Motor neuron (in vitro differentiated cells): ENCODE measurements around the gene CHD6. TPM values are rescaled to one million over a fixed set of nuclear protein-coding genes. Genes with fewer than 3 reads are reported as not detected.

ENCODE experiments used
- ATAC-seq, 8 experiments: fragments of 200-7000 bp; cut with Tn5 transposase; replicated peaks in 6 of 8; 2 replicates each; pipeline ENCODE4 v1.8.0; 2021; ENCODE audit warnings: mild to moderate bottlenecking in 8 of 8, moderate library complexity in 8 of 8
- H3K27ac ChIP-seq, 2 donors: fragments of 250-450 bp; sonication (Bioruptor Pico); 2 replicates each; pipeline ENCODE4 v1.9.0; 2021; ENCODE audit warnings: antibody characterized with exemption in 2 of 2, mild to moderate bottlenecking in 2 of 2, moderate library complexity in 1 of 2
- H3K4me1 ChIP-seq, 2 donors: fragments of 250-450 bp; sonication (Bioruptor Pico); replicated peaks in 1 of 2; 2 replicates each; pipeline ENCODE4 v1.6.1; 2021; ENCODE audit warnings: antibody characterized with exemption in 2 of 2, mild to moderate bottlenecking in 2 of 2, moderate library complexity in 1 of 2
- H3K4me3 ChIP-seq, 5 donors: fragments of 250-450 bp; sonication (Bioruptor Pico); 2 replicates each; pipeline ENCODE4 v1.9.0; 2021; ENCODE audit warnings: antibody characterized with exemption in 5 of 5, mild to moderate bottlenecking in 5 of 5, moderate library complexity in 4 of 5
- WGBS, 10 experiments: fragments of 450-650 bp; shearing (Covaris generic); methylation state at CpG; one replicate each; pipeline ENCODE4 v1.0.0; 2022; 5-methylcytosine and 5-hydroxymethylcytosine counted together
- in situ Hi-C, 9 experiments: fragments of 400-800 bp; cut with MboI; loops; one replicate each; pipeline ENCODE4 v1.15.0; 2021; ENCODE audit warnings: low sequenced_read_pairs in 9 of 9, low pct_unique_long_range_greater_than_20kb in 2 of 9; ENCODE audit not compliant: unreplicated experiment in 9 of 9
- total RNA-seq, 8 experiments: library from RNA; unstranded; fragments of 300-600 nt; gene quantifications; 2 replicates each; pipeline versions ENCODE4 v1.2.3 to v1.2.4, GENCODE V29; 2022

The CHD6 gene
- total RNA-seq, 8 experiments from 2014 or later: 19.4 to 59.2 (median 37.5) TPM

- Histone ChIP-seq H3K4me3 (no peak overlapping the region), H3K4me1 (peaks cover 13 to 18% of the 10 kb centered on the region in 2 donors), H3K27ac (no peak overlapping the region)
- WGBS, 10 experiments: 29 to 71% (median 64%) methylated on average over 1 of the region's 1 CpG; no CpG with 5 or more reads in 7 of the 10 experiments
- ATAC-seq: peak in 7 of 8 experiments; percentile 16 to 92 (median 79)
- in situ Hi-C loops: no loop called here
Measured at GRCh38 chr20:41475503-41475902, 142.7 kb downstream of the CHD6 start.

- no peak for ATAC-seq
- Histone ChIP-seq H3K27ac (no peak overlapping the region), H3K4me3 (no peak overlapping the region), H3K4me1 (peaks cover 6 to 9% of the 10 kb centered on the region in 2 donors)
- in situ Hi-C loops: no loop called here
- 77 to 100% (median 92%) methylated on average over 2 to 7 of the region's 7 CpGs; no CpG with 5 or more reads in 1 of the 10 experiments for WGBS, 10 experiments
Measured at GRCh38 chr20:41470362-41471095, 147.6 kb downstream of the CHD6 start.

- Histone ChIP-seq H3K4me1 (peaks cover 0 to 2% of the 10 kb centered on the region in 2 donors), H3K4me3 (no peak overlapping the region), H3K27ac (no peak overlapping the region)
- 50 to 100% (median 98%) methylated on average over 1 to 3 of the region's 3 CpGs; no CpG with 5 or more reads in 4 of the 10 experiments for WGBS, 10 experiments
- in situ Hi-C loops: no loop called here
- ATAC-seq: no peak
Measured at GRCh38 chr20:41469868-41470267, 148.3 kb downstream of the CHD6 start.

GRCh38 chr20:41468994-41469600, 149.1 kb downstream of the CHD6 start:
- Histone ChIP-seq H3K4me3 (no peak overlapping the region), H3K27ac (no peak overlapping the region), H3K4me1 (no peaks in the 10 kb centered on the region)
- in situ Hi-C loops: no loop called here
- WGBS, 10 experiments: 80 to 100% (median 93%) methylated on average over 1 to 4 of the region's 5 CpGs; no CpG with 5 or more reads in 5 of the 10 experiments
- ATAC-seq: no peak

GRCh38 chr20:41467690-41468089, 150.5 kb downstream of the CHD6 start:
- no peaks in the 10 kb centered on the region for H3K4me1 ChIP-seq
- in situ Hi-C loops: no loop called here
- ATAC-seq: no peak
- no peak overlapping the region for H3K27ac ChIP-seq
- 63 to 100% (median 83%) methylated on average over 2 to 5 of the region's 5 CpGs; no CpG with 5 or more reads in 2 of the 10 experiments for WGBS, 10 experiments
- H3K4me3 ChIP-seq: no peak overlapping the region

- WGBS, 10 experiments: 45 to 100% (median 96%) methylated on average over 1 to 3 of the region's 3 CpGs
- no peak for ATAC-seq
- no peaks in the 10 kb centered on the region for H3K4me1 ChIP-seq
- in situ Hi-C loops: no loop called here
- H3K27ac ChIP-seq: no peak overlapping the region
- no peak overlapping the region for H3K4me3 ChIP-seq
Measured at GRCh38 chr20:41467220-41467619, 151.0 kb downstream of the CHD6 start.

- no peaks in the 10 kb centered on the region for H3K4me1 ChIP-seq
- H3K27ac ChIP-seq: no peak overlapping the region
- no peak overlapping the region for H3K4me3 ChIP-seq
- WGBS, 10 experiments: 62 to 100% (median 85%) methylated on average over 1 of the region's 1 CpG; no CpG with 5 or more reads in 2 of the 10 experiments
- ATAC-seq: no peak
- in situ Hi-C loops: no loop called here
Measured at GRCh38 chr20:41463567-41463966, 154.6 kb downstream of the CHD6 start.

- H3K27ac ChIP-seq: no peak overlapping the region
- peak in 3 of 8 experiments; percentile 66 to 88 (median 78) for ATAC-seq
- in situ Hi-C loops: no loop called here
- H3K4me1 ChIP-seq: no peaks in the 10 kb centered on the region
- no peak overlapping the region for H3K4me3 ChIP-seq
- WGBS, 10 experiments: 10 to 100% (median 94%) methylated on average over 4 to 6 of the region's 6 CpGs
Measured at GRCh38 chr20:41462372-41463161, 155.6 kb downstream of the CHD6 start.

GRCh38 chr20:41458761-41459160, 159.4 kb downstream of the CHD6 start:
- H3K27ac ChIP-seq: no peak overlapping the region
- no peak overlapping the region for H3K4me3 ChIP-seq
- 86 to 100% (median 100%) methylated on average over 1 to 2 of the region's 2 CpGs; no CpG with 5 or more reads in 4 of the 10 experiments for WGBS, 10 experiments
- in situ Hi-C loops: no loop called here
- no peak for ATAC-seq
- no peaks in the 10 kb centered on the region for H3K4me1 ChIP-seq

GRCh38 chr20:41457173-41457857, 160.9 kb downstream of the CHD6 start:
- WGBS, 10 experiments: 60 to 100% (median 94%) methylated on average over 1 to 14 of the region's 17 CpGs; no CpG with 5 or more reads in 1 of the 10 experiments
- Histone ChIP-seq H3K4me3 (no peak overlapping the region), H3K27ac (no peak overlapping the region), H3K4me1 (no peaks in the 10 kb centered on the region)
- in situ Hi-C loops: no loop called here
- no peak for ATAC-seq

- Histone ChIP-seq H3K4me3 (no peak overlapping the region), H3K4me1 (no peaks in the 10 kb centered on the region), H3K27ac (no peak overlapping the region)
- ATAC-seq: peak in 3 of 8 experiments; percentile 67 to 77 (median 75)
- in situ Hi-C loops: no loop called here
Measured at GRCh38 chr20:41456351-41456750, 161.8 kb downstream of the CHD6 start.

- H3K27ac ChIP-seq: no peak overlapping the region
- ATAC-seq: no peak
- in situ Hi-C loops: no loop called here
- no peaks in the 10 kb centered on the region for H3K4me1 ChIP-seq
- no peak overlapping the region for H3K4me3 ChIP-seq
Measured at GRCh38 chr20:41454250-41454649, 163.9 kb downstream of the CHD6 start.
